Measurements from ENCODE around the gene FMN1.

FMN1 gene

DNA sequence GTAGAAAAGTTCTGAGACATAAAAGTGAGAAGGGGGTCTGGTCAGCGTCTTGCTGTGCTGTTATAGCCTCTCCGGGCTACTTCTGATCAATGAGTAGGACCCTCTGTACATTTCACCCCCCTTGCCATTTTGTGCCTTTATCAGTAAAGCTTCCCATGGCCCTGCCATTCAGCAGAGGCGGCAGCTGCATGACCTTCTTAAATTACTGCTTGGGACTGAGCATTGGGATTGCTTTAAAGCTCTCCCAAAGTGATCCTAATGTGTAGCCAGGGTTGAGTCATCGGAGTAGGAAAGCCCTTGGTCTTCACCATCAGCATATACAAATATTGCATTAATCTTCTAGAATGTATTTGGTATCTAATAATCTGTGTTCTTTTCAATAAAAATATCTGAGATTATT lies 70.2 kb downstream of the FMN1 start:
- DNase-seq (ENCODE audit: low read depth), result no peak
- in situ Hi-C loops (cut with HindIII; ENCODE audit: low sequenced_read_pairs), result loop anchor here (10.0 kb wide), 2 partner anchors 49 to 109 kb away; no protein-coding TSS in a partner anchor
- TF ChIP-seq, protein P1, sequence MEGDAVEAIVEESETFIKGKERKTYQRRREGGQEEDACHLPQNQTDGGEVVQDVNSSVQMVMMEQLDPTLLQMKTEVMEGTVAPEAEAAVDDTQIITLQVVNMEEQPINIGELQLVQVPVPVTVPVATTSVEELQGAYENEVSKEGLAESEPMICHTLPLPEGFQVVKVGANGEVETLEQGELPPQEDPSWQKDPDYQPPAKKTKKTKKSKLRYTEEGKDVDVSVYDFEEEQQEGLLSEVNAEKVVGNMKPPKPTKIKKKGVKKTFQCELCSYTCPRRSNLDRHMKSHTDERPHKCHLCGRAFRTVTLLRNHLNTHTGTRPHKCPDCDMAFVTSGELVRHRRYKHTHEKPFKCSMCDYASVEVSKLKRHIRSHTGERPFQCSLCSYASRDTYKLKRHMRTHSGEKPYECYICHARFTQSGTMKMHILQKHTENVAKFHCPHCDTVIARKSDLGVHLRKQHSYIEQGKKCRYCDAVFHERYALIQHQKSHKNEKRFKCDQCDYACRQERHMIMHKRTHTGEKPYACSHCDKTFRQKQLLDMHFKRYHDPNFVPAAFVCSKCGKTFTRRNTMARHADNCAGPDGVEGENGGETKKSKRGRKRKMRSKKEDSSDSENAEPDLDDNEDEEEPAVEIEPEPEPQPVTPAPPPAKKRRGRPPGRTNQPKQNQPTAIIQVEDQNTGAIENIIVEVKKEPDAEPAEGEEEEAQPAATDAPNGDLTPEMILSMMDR (IDR thresholded peaks at IDR 0.05; ENCODE audit: low read depth, low read length, missing control alignments), result no peak

DNA sequence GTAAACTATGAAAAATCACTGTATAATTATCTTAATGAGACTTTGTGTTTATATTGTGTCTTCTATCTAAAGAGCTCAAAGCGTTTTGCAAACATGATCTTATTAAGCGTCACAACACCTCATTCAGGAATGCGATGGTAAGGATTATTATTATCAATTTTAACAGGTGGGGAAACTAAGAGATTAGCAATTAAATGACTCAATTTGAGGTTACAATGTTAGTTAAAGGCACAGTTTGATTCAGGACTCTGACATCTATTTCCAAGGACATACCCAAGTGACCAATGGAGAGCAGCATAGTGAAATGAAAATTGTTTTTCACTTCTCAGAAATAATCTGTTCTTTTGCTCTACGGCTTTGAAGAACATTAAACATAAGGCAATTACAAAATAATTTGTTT lies 74.6 kb downstream of the FMN1 start:
- TF ChIP-seq, protein P1 (IDR thresholded peaks at IDR 0.05; ENCODE audit: low read depth, low read length, missing control alignments), result no peak
- no peak overlapping the region for H3K4me3 ChIP-seq (ENCODE audit: low read depth, low read length)
- in situ Hi-C loops (cut with HindIII; ENCODE audit: low sequenced_read_pairs), result loop anchor here (10.0 kb wide), 2 partner anchors 45 to 105 kb away; no protein-coding TSS in a partner anchor
- no peak for DNase-seq (ENCODE audit: low read depth)

More for the DNA sequence above, 70.2 kb downstream of the FMN1 start:
- H3K4me3 ChIP-seq (ENCODE audit: low read depth, low read length), result no peak overlapping the region

DNA sequence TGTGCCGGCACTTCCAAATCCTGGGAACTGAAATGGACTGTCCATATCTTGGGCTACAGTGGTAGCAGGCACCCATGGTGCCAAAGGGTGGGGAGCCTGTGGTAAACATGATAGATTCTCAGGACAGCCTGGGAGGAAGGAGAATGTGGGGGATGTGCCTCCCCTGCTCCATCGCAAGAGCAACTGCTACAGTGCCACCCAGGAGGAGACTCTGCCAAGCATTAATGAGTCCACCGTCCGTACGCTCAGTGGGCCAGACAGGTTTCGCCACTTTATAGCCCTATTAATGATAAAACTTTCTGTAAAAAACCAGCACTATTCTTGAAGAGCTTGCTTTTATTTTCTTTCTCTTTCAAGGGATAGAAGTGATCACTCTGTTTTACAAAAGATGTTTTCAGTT lies 75.2 kb downstream of the FMN1 start:
- no peak overlapping the region for H3K4me3 ChIP-seq (ENCODE audit: low read depth, low read length)
- TF ChIP-seq, protein P1 (IDR thresholded peaks at IDR 0.05; ENCODE audit: low read depth, low read length, missing control alignments), result no peak
- DNase-seq (ENCODE audit: low read depth), result no peak
- in situ Hi-C loops (cut with HindIII; ENCODE audit: low sequenced_read_pairs), result no loop called here

DNA sequence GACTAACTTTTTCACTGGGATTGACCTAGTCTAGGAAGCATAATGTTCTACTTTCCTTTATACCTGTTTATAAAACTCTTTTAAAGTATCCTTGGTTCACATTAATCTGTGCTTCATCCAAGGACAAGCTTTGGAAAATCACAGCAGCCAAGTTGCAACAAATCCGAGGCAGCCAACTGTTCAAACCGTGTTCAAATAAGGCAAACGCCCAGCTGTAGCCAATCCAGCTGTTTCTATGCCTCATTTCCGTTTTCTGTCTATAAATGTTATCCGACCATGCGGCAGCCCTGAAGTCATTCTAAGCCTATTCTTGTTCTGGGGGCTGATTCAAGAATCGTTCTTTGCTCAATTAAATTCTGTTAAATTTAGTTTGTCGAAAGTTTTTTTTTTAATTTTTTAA lies 78.3 kb downstream of the FMN1 start:
- H3K4me3 ChIP-seq (ENCODE audit: low read depth, low read length), result no peak overlapping the region
- TF ChIP-seq, protein P1 (IDR thresholded peaks at IDR 0.05; ENCODE audit: low read depth, low read length, missing control alignments), result no peak
- no peak for DNase-seq (ENCODE audit: low read depth)
- in situ Hi-C loops (cut with HindIII; ENCODE audit: low sequenced_read_pairs), result no loop called here

- no peak overlapping the region for H3K4me3 ChIP-seq (ENCODE audit: low read depth, low read length)
- in situ Hi-C loops (cut with HindIII; ENCODE audit: low sequenced_read_pairs), result no loop called here
- DNase-seq (ENCODE audit: low read depth), result no peak
- TF ChIP-seq, protein P1 (IDR thresholded peaks at IDR 0.05; ENCODE audit: low read depth, low read length, missing control alignments), result no peak
Measured at GRCh38 chr15:33115191-33115861, 79.2 kb downstream of the FMN1 start.

DNA sequence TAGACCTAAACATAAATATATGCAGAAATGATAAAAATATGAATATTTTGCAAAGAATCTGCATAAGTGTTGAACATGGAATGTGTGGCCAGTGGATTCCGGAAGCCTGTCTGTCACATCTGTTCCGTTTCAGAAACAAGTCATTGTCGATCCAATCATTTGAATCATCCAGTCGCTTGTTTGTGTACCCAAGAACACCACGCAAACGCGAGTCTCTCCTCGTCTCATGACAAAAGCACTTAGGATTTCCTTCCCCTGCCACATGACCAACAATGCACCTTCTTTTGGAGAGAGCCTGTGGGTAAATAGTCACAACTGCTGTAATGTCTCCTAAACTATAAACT lies 80.2 kb downstream of the FMN1 start:
- in situ Hi-C loops (cut with HindIII; ENCODE audit: low sequenced_read_pairs), result no loop called here
- no peak for DNase-seq (ENCODE audit: low read depth)
- H3K4me3 ChIP-seq (ENCODE audit: low read depth, low read length), result no peak overlapping the region
- TF ChIP-seq, protein P1 (IDR thresholded peaks at IDR 0.05; ENCODE audit: low read depth, low read length, missing control alignments), result no peak

All from astrocyte of the cerebellum (primary cell).